WERI-Rb-1 (cell line): ENCODE data around the gene PATJ.

Experiments
- DNase-seq: peaks from one replicate; pipeline ENCODE4 v3.0.0-alpha.2; 2020
- H3K27ac ChIP-seq: fragments of 250-450 bp; sonication (Bioruptor Pico); 2 replicates; pipeline ENCODE4 v1.5.1; 2020; ENCODE audit warnings: mild to moderate bottlenecking, moderate library complexity
- H3K27me3 ChIP-seq: fragments of 250-450 bp; sonication (Bioruptor Pico); 2 replicates; pipeline ENCODE4 v1.5.1; 2021; ENCODE audit warnings: mild to moderate bottlenecking, low read depth, moderate library complexity; ENCODE audit not compliant: insufficient read depth, severe bottlenecking
- H3K36me3 ChIP-seq: fragments of 250-450 bp; sonication (Bioruptor Pico); 2 replicates; pipeline ENCODE4 v1.5.1; 2020; ENCODE audit warnings: mild to moderate bottlenecking, moderate library complexity
- H3K4me3 ChIP-seq: 2 replicates; pipeline ENCODE4 v1.5.1; 2011; ENCODE audit warnings: low read depth, mild to moderate bottlenecking, control low read depth, low read length
- H3K9me3 ChIP-seq: fragments of 250-450 bp; sonication (Bioruptor Pico); 2 replicates; pipeline ENCODE4 v1.5.1; 2021; ENCODE audit warnings: mild to moderate bottlenecking, moderate library complexity; ENCODE audit not compliant: severe bottlenecking
- CTCF ChIP-seq: IDR thresholded peaks from 2 replicates; pipeline ENCODE4 v1.5.1; 2011; ENCODE audit warnings: low read depth, mild to moderate bottlenecking, control low read depth, inconsistent platforms, low read length

PATJ gene

GRCh38 chr1:62025892-62026291 lies 283.6 kb downstream of the PATJ start:
- no peaks in the 10 kb centered on the region for H3K27me3 ChIP-seq
- no peaks in the 10 kb centered on the region for H3K36me3 ChIP-seq
- H3K9me3 ChIP-seq: no peaks in the 10 kb centered on the region
- no peak for DNase-seq
- H3K4me3 ChIP-seq: no peak overlapping the region
- H3K27ac ChIP-seq: no peak overlapping the region
- TF ChIP-seq CTCF: no peak

- Histone ChIP-seq H3K36me3 (no peaks in the 10 kb centered on the region), H3K9me3 (no peaks in the 10 kb centered on the region), H3K27me3 (no peaks in the 10 kb centered on the region), H3K27ac (no peak overlapping the region), H3K4me3 (no peak overlapping the region)
- no peak for DNase-seq
- TF ChIP-seq CTCF: no peak
These were observed 287.4 kb downstream of the PATJ start for GRCh38 chr1:62029704-62030103.

- no peak for TF ChIP-seq CTCF
- Histone ChIP-seq H3K36me3 (no peaks in the 10 kb centered on the region), H3K27me3 (no peaks in the 10 kb centered on the region), H3K9me3 (no peaks in the 10 kb centered on the region), H3K27ac (no peak overlapping the region), H3K4me3 (no peak overlapping the region)
- DNase-seq: no peak
These were observed 292.5 kb downstream of the PATJ start for GRCh38 chr1:62034790-62035189.

- DNase-seq: no peak
- Histone ChIP-seq H3K4me3 (no peak overlapping the region), H3K36me3 (no peaks in the 10 kb centered on the region), H3K27me3 (no peaks in the 10 kb centered on the region), H3K27ac (no peak overlapping the region), H3K9me3 (no peaks in the 10 kb centered on the region)
- TF ChIP-seq CTCF: no peak
These were observed 295.0 kb downstream of the PATJ start for GRCh38 chr1:62037274-62037673.

GRCh38 chr1:62038594-62039284 lies 296.5 kb downstream of the PATJ start:
- peak; percentile 44 for TF ChIP-seq CTCF
- Histone ChIP-seq H3K36me3 (no peaks in the 10 kb centered on the region), H3K27ac (no peak overlapping the region), H3K4me3 (no peak overlapping the region), H3K27me3 (no peaks in the 10 kb centered on the region), H3K9me3 (no peaks in the 10 kb centered on the region)
- peak; percentile 31 for DNase-seq

GRCh38 chr1:62040450-62040849 lies 298.2 kb downstream of the PATJ start:
- no peak overlapping the region for H3K27ac ChIP-seq
- DNase-seq: no peak
- H3K27me3 ChIP-seq: no peaks in the 10 kb centered on the region
- H3K36me3 ChIP-seq: no peaks in the 10 kb centered on the region
- no peak overlapping the region for H3K4me3 ChIP-seq
- H3K9me3 ChIP-seq: no peaks in the 10 kb centered on the region
- TF ChIP-seq CTCF: no peak
